ENCODE data around the gene CRABP2. TPM values are rescaled to one million over a fixed set of nuclear protein-coding genes. Genes with fewer than 3 reads are reported as not detected.

Gene CRABP2
- total and polyA plus RNA-seq, 12 donors: 0.25 to 2.7 (median 1.3) TPM; not detected in 1

GRCh38 chr1:156711011-156711817, 5.8 kb upstream of the CRABP2 start:
- H3K27me3 ChIP-seq: peaks cover 0 to 12% (median 0%) of the 10 kb centered on the region in 7 donors
- no peak for TF ChIP-seq CTCF (IDR thresholded peaks at IDR 0.05)
- WGBS, 2 donors: 74 to 84% methylated on average over 9 of the region's 9 CpGs
- no peak overlapping the region for H3K4me3 ChIP-seq
- no peaks in the 10 kb centered on the region for H3K9me3 ChIP-seq
- ATAC-seq (no peak), DNase-seq (no peak)
- no peak overlapping the region for H3K27ac ChIP-seq
- intact Hi-C loops (cut with DNase I): no loop called here
- H3K36me3 ChIP-seq: peaks cover 0 to 14% (median 0%) of the 10 kb centered on the region in 9 donors
- H3K4me1 ChIP-seq: peaks cover 5 to 42% (median 23%) of the 10 kb centered on the region in 9 donors

GRCh38 chr1:156709757-156710489, 4.5 kb upstream of the CRABP2 start:
- H3K9me3 ChIP-seq: no peaks in the 10 kb centered on the region
- H3K4me1 ChIP-seq: peaks cover 13 to 55% (median 35%) of the 10 kb centered on the region in 9 donors
- no peak for TF ChIP-seq CTCF (IDR thresholded peaks at IDR 0.05)
- ATAC-seq: peak; percentile 46 to 80 (median 64)
- H3K27me3 ChIP-seq: peaks cover 0 to 25% (median 6%) of the 10 kb centered on the region in 7 donors
- H3K36me3 ChIP-seq: peaks cover 0 to 7% (median 0%) of the 10 kb centered on the region in 9 donors
- WGBS, 2 donors: 34 to 36% methylated on average over 11 of the region's 11 CpGs
- intact Hi-C loops (cut with DNase I): no loop called here
- peak; percentile 60 to 68 for DNase-seq
- no peak overlapping the region for H3K4me3 ChIP-seq
- H3K27ac ChIP-seq: peak overlapping the region in 3 of 10 donors; percentile 19 to 54 (median 32)

DNA sequence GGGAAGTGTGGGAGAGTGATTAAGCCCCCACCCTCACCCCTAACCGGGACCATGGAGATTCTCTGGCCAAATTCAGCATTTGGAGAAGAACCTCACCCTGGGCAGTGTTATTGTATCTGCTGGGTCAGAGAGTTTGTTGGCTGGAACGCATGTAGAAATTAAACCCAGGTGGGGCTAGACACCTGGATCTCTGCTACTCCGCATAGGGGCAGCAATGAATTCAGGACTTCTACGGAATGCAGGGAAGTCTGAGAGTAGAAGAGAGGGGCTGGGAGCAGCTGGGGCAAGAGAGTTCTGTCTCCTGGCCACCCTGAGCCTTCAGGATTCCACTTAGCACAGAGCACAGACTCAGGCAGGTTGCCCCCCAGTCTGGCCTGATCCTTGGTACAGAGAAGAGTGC, 3.6 kb upstream of the CRABP2 start:
- Histone ChIP-seq H3K36me3 (peaks cover 0 to 7% (median 0%) of the 10 kb centered on the region in 9 donors), H3K27me3 (peaks cover 0 to 34% (median 15%) of the 10 kb centered on the region in 7 donors), H3K4me3 (no peak overlapping the region), H3K9me3 (no peaks in the 10 kb centered on the region), H3K27ac (peak overlapping the region in 2 of 10 donors; percentile 32 to 80), H3K4me1 (peaks cover 17 to 64% (median 40%) of the 10 kb centered on the region in 9 donors)
- TF ChIP-seq CTCF (IDR thresholded peaks at IDR 0.05): no peak
- 84 to 90% methylated on average over 4 of the region's 4 CpGs for WGBS, 2 donors
- DNase-seq (no peak), ATAC-seq (no peak)
- intact Hi-C loops (cut with DNase I): no loop called here

GRCh38 chr1:156708218-156708661, 2.9 kb upstream of the CRABP2 start:
- Histone ChIP-seq H3K36me3 (peaks cover 0 to 7% (median 0%) of the 10 kb centered on the region in 9 donors), H3K9me3 (no peaks in the 10 kb centered on the region), H3K27me3 (peaks cover 5 to 42% (median 23%) of the 10 kb centered on the region in 7 donors), H3K4me3 (no peak overlapping the region), H3K27ac (peak overlapping the region in 4 of 10 donors; percentile 28 to 82 (median 78)), H3K4me1 (peaks cover 17 to 65% (median 40%) of the 10 kb centered on the region in 9 donors)
- 70 to 73% methylated on average over 4 of the region's 4 CpGs for WGBS, 2 donors
- TF ChIP-seq CTCF (IDR thresholded peaks at IDR 0.05): no peak
- ATAC-seq: no peak
- DNase-seq: no peak
- intact Hi-C loops (cut with DNase I): no loop called here

Measured in heart right ventricle (tissue), 16 donors.